Muscle layer of colon (tissue), 2 donors: ENCODE data around the gene GJB5.

ENCODE experiments used
- H3K27ac ChIP-seq: one replicate; pipeline ENCODE4 v1.7.0; 2013; ENCODE audit warnings: low read depth, mild to moderate bottlenecking, low read length, moderate library complexity
- H3K27me3 ChIP-seq, 2 donors: one replicate each; pipeline ENCODE4 v1.7.0; 2013; ENCODE audit warnings: low read length in 2 of 2, mild to moderate bottlenecking in 2 of 2; ENCODE audit not compliant: insufficient read depth in 2 of 2, control insufficient read depth in 1 of 2
- H3K36me3 ChIP-seq: one replicate; pipeline ENCODE4 v1.7.0; 2013; ENCODE audit warnings: mild to moderate bottlenecking, low read length; ENCODE audit not compliant: insufficient read depth
- H3K4me1 ChIP-seq: one replicate; pipeline ENCODE4 v1.7.0; 2013; ENCODE audit warnings: mild to moderate bottlenecking, low read length; ENCODE audit not compliant: insufficient read depth
- H3K4me3 ChIP-seq, 2 donors: one replicate each; pipeline ENCODE4 v1.7.0; 2013; ENCODE audit warnings: low read length in 2 of 2, low read depth in 1 of 2, mild to moderate bottlenecking in 1 of 2, moderate library complexity in 1 of 2
- H3K9ac ChIP-seq: one replicate; pipeline ENCODE4 v1.7.0; 2013; ENCODE audit warnings: low read length
- H3K9me3 ChIP-seq: one replicate; pipeline ENCODE4 v1.7.0; 2013; ENCODE audit warnings: mild to moderate bottlenecking, low read length
- donor health status: abdominal sarcoma.
- donor health status: Adenocarcinoma of cecum.

GJB5 gene

DNA sequence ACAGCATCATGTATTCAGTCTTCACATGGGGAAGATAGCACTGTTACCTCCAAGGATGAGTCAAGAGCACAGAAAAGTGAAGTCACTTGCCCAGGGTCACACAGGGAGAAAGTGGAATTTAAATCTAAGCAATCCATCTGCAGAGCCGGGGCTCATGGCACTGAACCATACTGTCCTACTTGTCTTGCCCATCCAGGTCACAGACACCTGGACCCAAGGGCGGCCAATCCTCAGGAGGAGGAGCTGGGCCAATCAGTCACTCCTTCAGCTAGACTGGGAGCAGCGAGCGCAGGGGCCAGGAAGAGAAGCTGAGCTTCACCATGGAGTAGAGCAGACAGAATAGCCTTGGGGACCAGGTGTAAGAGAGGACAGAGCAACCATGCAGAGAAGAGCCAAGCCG lies 9.2 kb upstream of the GJB5 start:
- H3K27ac ChIP-seq, result no peak overlapping the region
- no peak overlapping the region for H3K4me3 ChIP-seq

DNA sequence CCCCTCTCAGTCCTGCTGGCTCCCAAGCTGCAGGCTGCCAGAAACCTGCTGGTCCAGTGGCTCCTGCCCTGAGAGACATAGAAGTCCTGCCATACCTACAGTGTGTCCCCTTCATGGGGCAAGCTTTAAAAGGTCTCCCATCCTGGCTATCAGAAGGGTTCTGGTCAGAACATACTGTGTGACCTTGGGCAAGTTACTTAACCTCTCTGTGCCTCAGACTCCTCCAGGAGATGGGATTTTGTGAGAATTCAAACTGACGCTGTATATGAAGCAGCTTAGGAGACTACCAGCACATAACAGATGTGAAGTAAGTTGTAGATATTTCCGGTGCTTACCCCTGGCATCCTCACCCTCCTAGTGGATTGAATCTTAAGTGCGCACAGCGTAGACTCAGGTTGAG lies 8.7 kb upstream of the GJB5 start:
- Histone ChIP-seq H3K4me3 (no peak overlapping the region), H3K27ac (no peak overlapping the region), H3K27me3 (peaks cover 0 to 6% of the 10 kb centered on the region in 2 donors), H3K9me3 (no peaks in the 10 kb centered on the region), H3K9ac (no peak overlapping the region), H3K4me1 (no peaks in the 10 kb centered on the region), H3K36me3 (no peaks in the 10 kb centered on the region)

More for the DNA sequence above, 9.2 kb upstream of the GJB5 start:
- H3K4me1 ChIP-seq, result no peaks in the 10 kb centered on the region
- H3K9me3 ChIP-seq, result no peaks in the 10 kb centered on the region
- no peaks in the 10 kb centered on the region for H3K36me3 ChIP-seq
- H3K9ac ChIP-seq, result no peak overlapping the region
- peaks cover 0 to 6% of the 10 kb centered on the region in 2 donors for H3K27me3 ChIP-seq

DNA sequence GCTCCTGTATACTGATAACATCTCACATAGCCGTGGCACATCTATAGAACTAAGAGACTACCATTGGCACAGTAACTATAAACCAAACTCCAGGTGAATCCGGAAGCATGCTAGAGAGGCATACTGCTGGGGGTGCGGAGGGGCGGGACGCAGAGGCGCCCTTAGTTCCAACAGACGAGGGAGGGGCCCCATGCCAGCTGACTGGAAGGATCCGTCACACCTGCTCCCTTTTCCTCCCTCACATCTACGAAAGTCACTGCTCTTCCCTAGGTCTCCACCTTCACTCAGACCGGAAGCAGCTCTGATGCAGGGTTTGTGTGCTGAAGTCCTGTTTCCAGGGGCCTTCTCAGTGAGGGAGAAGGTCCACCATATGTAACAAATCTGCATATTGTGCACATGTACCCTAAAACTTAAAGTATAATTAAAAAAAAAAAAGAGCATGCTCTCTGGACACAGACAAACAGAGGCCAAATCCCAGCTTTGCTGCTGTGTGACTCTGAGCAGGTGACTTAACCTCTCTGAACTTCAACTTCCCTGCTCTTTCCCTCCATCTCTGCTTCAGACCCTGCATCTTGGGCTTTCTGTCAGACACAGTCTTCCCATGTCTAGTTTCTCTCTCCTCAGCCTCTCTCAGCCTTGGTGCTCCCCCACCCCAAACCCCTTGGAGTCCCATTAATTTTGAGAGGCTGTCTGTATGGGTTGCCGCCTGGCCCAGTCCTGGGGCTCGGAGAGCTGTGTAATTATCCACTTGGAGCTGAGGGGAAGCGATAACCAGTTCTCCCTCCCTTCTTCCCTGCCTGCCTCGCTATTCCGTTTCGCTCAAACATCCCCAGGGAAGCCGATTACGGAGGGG lies 7.8 kb upstream of the GJB5 start:
- H3K27me3 ChIP-seq, result peaks cover 0 to 4% of the 10 kb centered on the region in 2 donors
- no peaks in the 10 kb centered on the region for H3K4me1 ChIP-seq
- no peaks in the 10 kb centered on the region for H3K36me3 ChIP-seq
- no peak overlapping the region for H3K9ac ChIP-seq
- no peak overlapping the region for H3K27ac ChIP-seq
- H3K9me3 ChIP-seq, result no peaks in the 10 kb centered on the region
- no peak overlapping the region for H3K4me3 ChIP-seq

DNA sequence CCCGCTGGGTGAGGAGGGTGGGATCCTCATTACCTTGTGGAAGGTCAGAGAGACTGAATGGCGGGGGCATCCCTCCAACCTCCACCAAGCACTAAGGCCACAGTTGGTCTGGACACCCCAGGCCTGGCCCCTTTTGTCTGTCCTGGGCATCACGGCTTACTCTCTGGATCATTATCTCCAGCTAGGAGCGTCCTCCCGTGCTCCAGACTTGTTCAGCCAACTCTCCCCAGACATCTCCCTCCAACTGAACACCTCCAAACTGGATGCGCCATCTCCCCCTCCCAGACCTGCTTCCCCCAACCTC lies 7.3 kb upstream of the GJB5 start:
- H3K4me1 ChIP-seq, result no peaks in the 10 kb centered on the region
- H3K27ac ChIP-seq, result no peak overlapping the region
- no peaks in the 10 kb centered on the region for H3K9me3 ChIP-seq
- H3K36me3 ChIP-seq, result no peaks in the 10 kb centered on the region
- no peak overlapping the region for H3K4me3 ChIP-seq
- H3K27me3 ChIP-seq, result no peaks in the 10 kb centered on the region
- no peak overlapping the region for H3K9ac ChIP-seq

DNA sequence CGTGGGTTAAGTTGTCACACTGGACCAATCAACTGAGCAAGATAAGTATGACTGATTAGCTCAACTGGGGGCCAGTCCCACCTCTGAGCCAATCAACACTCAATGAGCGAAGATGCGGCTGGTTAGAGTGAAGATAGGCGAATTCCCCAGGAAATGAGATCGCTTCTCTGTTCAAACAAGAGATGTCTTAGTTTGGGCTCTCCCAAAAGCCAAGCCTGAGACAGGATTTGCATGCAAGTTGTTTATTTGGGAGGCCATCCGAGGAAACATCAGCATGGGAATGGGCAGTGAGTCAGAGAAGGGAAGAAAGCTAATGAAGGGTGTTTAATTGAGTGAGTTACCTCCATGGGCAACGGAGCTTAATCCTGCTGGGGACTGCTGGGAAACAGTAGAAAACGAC lies 4.9 kb upstream of the GJB5 start:
- H3K4me1 ChIP-seq, result no peaks in the 10 kb centered on the region

DNA sequence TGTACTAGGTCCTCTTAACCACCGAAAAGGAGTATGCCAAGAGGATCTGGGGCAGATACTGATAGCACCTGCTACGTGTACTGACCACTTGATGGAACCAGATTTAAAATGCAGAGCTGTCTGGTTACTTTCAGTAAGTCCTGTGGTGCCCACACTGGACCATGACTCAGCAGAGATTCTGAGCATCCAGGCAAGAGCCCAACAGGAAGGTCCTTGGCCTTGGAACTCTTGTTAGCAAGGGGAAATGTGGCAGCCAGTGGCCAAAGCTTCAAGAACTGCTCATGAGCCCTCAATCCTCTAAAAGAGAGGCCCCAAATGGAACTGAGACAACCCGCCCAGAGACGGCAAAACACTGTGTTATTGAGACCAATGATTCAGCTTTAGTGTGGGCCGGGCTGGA lies 4.2 kb upstream of the GJB5 start:
- Histone ChIP-seq H3K27ac (no peak overlapping the region), H3K27me3 (no peaks in the 10 kb centered on the region), H3K4me1 (no peaks in the 10 kb centered on the region), H3K4me3 (no peak overlapping the region), H3K9ac (no peak overlapping the region), H3K9me3 (no peaks in the 10 kb centered on the region), H3K36me3 (no peaks in the 10 kb centered on the region)

More for the DNA sequence above, 4.9 kb upstream of the GJB5 start:
- Histone ChIP-seq H3K9ac (no peak overlapping the region), H3K27me3 (no peaks in the 10 kb centered on the region), H3K4me3 (no peak overlapping the region), H3K27ac (no peak overlapping the region), H3K36me3 (no peaks in the 10 kb centered on the region), H3K9me3 (no peaks in the 10 kb centered on the region)

DNA sequence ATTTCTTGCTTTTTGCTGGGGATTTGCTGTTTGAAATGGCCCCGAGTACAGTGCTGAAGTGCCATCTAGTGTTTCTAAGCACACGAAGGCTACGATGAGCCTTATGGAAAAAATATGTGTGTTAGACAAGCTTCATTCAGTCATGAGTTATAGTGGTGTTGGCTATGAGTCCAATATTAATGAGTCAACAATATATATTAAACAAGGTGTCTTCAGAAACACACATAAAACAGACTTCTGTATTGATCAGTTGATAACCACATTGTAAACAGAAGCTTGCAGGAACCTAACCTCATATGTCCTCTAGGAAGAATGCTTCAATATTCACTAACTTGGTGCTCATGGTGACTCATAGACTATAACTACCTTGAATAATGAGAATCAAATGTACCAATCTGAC lies 1.7 kb upstream of the GJB5 start:
- Histone ChIP-seq H3K9me3 (no peaks in the 10 kb centered on the region), H3K36me3 (no peaks in the 10 kb centered on the region), H3K9ac (no peak overlapping the region), H3K4me1 (no peaks in the 10 kb centered on the region), H3K27ac (no peak overlapping the region), H3K4me3 (no peak overlapping the region), H3K27me3 (no peaks in the 10 kb centered on the region)

DNA sequence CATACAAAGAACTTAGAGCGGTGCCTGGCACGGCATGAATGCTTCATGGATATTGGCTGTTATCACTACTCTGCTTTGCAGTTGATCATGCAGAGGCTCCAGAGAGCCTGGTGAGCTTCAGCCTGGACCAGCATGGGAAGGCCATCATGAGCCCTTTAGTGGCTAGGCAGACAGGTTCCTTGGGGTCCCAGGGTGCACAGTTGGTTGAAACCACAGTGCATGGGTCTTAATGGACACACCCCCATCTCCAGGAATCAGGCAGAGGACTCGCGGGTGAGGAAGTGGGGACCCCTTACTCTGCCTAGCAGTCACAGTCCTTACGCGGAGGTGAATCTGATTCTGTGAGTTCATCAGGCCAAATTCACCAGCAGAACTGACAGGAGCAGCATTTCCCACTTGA lies 1.1 kb downstream of the GJB5 start:
- Histone ChIP-seq H3K27ac (no peak overlapping the region), H3K4me1 (no peaks in the 10 kb centered on the region)

DNA sequence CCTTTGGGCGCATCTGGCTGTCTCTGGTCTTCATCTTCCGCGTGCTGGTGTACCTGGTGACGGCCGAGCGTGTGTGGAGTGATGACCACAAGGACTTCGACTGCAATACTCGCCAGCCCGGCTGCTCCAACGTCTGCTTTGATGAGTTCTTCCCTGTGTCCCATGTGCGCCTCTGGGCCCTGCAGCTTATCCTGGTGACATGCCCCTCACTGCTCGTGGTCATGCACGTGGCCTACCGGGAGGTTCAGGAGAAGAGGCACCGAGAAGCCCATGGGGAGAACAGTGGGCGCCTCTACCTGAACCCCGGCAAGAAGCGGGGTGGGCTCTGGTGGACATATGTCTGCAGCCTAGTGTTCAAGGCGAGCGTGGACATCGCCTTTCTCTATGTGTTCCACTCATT lies 2.5 kb downstream of the GJB5 start:
- Histone ChIP-seq H3K27me3 (no peaks in the 10 kb centered on the region), H3K9me3 (no peaks in the 10 kb centered on the region), H3K27ac (no peak overlapping the region), H3K4me3 (no peak overlapping the region), H3K4me1 (no peaks in the 10 kb centered on the region), H3K36me3 (no peaks in the 10 kb centered on the region), H3K9ac (no peak overlapping the region)

More for the DNA sequence above, 1.1 kb downstream of the GJB5 start:
- H3K36me3 ChIP-seq, result no peaks in the 10 kb centered on the region
- no peak overlapping the region for H3K4me3 ChIP-seq
- H3K9me3 ChIP-seq, result no peaks in the 10 kb centered on the region
- no peak overlapping the region for H3K9ac ChIP-seq
- no peaks in the 10 kb centered on the region for H3K27me3 ChIP-seq

DNA sequence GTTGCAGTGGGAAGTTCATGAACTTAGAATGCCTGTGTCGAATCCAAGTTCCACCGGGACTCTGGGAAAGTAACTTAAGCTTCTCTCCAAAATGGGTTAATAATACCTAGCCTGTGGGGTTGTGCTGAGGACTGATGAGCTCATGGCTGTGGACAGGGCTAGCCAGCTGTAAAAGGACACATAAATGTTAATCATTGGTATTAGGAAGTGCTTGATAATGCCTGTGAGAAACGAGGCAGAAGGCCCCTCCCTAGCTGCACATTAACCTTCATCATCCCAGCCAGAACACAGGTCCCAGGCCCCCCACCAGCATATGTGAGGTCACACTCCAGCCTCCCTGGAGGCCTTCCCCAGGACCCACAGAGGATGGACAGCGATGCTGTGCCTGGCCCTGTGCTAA lies 3.9 kb downstream of the GJB5 start:
- Histone ChIP-seq H3K36me3 (no peaks in the 10 kb centered on the region), H3K4me1 (no peaks in the 10 kb centered on the region), H3K9ac (no peak overlapping the region), H3K4me3 (no peak overlapping the region), H3K27me3 (no peaks in the 10 kb centered on the region), H3K9me3 (no peaks in the 10 kb centered on the region), H3K27ac (no peak overlapping the region)

DNA sequence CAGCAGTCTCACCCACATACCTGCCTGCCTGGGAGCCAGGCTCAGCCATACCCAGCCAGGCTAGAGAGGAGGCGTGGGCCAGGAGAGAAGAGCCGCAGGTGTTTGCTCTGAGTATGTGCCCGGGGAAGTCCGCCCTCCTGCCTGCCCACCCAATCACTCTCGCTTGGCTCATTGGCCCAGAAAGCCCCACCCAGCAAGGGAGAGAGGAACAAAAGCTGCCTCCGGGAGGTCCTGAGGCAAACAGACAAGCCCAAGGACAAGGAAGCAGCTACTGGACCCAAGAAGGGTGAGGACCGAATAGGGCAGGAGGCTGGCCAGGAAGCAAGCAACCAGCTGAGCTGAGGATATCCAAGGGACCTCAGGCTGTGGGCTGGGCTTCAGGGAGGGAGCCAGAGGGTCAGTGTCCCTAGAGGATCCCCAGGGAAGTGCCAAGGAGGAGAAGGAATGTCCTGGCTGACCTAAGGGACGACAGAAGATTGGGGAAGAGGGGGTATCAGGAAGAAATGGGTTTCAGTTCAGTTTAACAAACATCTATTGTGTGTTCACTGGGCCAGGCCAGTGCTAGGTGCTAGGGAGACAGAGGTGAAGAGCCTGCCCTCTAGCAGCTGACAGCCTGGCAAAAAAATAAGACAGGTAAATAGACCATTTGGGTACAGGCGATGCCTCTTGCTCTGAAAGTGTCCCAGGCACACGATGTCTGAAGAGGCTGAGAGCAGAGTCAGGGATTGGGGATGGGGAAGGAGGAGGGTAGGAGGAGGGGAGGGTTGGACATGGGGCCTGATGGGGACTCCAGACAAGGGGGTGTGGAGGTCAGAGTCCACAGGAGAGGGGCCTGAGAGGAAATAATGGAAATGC lies 4.9 kb downstream of the GJB5 start, which contains the start of gene GJB4:
GJB4 (plus strand) TSS at position 238 of the 855 bp plus-strand sequence. CDS start 1,515 bp downstream, outside the sequence.
- H3K27ac ChIP-seq, result no peak within 1 kb of the TSS
- H3K27me3 ChIP-seq, result no peaks in the 10 kb centered on the region
- H3K36me3 ChIP-seq, result no peaks in the 10 kb centered on the region
- no peaks in the 10 kb centered on the region for H3K9me3 ChIP-seq
- H3K9ac ChIP-seq, result no peak within 1 kb of the TSS
- H3K4me1 ChIP-seq, result no peaks in the 10 kb centered on the region
- no peak within 1 kb of the TSS for H3K4me3 ChIP-seq
